Measurements from ENCODE around the gene PPP1R13L.

The PPP1R13L gene

DNA sequence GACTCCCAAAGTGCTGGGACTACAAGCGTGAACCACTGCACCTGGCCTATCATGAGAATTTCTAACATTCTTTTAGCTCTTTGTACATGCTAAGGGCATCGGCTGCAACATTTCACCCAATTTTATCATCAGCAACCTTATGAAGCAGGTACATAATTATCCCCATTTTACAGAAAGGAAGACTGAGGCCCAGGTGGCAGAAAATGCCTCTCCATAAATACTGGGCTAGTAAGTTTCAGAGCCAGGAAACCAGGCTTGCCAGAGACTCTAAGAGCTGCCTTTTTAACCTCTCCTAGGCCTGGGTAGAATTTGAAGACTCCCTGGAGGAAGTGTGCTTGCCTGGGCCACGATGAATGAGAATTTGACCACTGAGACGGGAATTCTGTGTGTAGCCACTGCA, 36.7 kb downstream of the PPP1R13L start:
- DNase-seq (ENCODE audit: low read depth in 3 of 3), result no peak

- DNase-seq (ENCODE audit: low read depth in 3 of 3), result no peak
Measured at GRCh38 chr19:45364696-45365095, 40.2 kb downstream of the PPP1R13L start.

- DNase-seq (ENCODE audit: low read depth in 3 of 3), result no peak
Measured at GRCh38 chr19:45363861-45364459, 40.9 kb downstream of the PPP1R13L start.

- DNase-seq (ENCODE audit: low read depth in 3 of 3), result no peak
Measured at GRCh38 chr19:45362291-45362690, 42.6 kb downstream of the PPP1R13L start.

- no peak for DNase-seq (ENCODE audit: low read depth in 3 of 3)
Measured at GRCh38 chr19:45361608-45362007, 43.3 kb downstream of the PPP1R13L start.

- no peak for DNase-seq (ENCODE audit: low read depth in 3 of 3)
Measured at GRCh38 chr19:45358213-45358792, 46.6 kb downstream of the PPP1R13L start.

DNA sequence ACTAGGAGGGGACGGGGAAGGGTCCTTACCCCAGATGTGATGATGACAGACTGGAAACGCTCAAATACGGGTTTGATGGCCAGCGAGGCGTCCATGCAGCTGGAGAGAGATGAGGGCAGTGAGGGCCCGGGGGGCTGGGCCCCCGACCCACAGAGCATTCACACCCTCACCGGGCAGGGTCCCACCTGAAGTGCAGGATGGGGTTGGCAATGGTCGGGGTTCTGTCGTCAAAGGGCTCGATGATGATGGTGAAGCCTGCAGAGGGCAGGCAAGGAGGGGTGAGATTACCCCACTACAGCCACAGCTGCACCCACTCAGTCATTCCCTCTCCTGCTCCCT, 47.5 kb downstream of the PPP1R13L start:
- no peak for DNase-seq (ENCODE audit: low read depth in 3 of 3)

GRCh38 chr19:45356760-45357444, 48.0 kb downstream of the PPP1R13L start:
- DNase-seq (ENCODE audit: low read depth in 3 of 3), result no peak

GRCh38 chr19:45355910-45356309, 49.0 kb downstream of the PPP1R13L start:
- no peak for DNase-seq (ENCODE audit: low read depth in 3 of 3)

DNA sequence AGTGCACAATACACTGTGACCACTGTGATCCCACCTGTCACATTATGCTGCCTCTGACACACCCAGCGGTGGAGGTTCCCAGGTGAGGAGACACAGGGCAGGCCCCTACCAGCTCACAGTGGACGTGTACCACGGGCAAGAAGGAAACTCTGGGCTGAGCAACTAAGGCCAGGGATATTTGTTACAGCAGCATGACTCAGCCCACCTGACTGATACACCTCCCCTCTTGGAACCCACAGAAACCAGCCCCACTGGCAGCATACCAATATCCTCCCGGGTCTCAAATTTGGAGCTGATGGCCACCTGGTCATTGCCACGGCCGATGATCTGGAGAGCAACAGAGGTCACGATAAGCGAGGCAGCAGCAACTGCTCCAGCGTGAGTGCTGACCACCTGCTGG, 49.5 kb downstream of the PPP1R13L start:
- no peak for DNase-seq (ENCODE audit: low read depth in 3 of 3)

- no peak for DNase-seq (ENCODE audit: low read depth in 3 of 3)
Measured at GRCh38 chr19:45354241-45354842, 50.5 kb downstream of the PPP1R13L start.

- no peak for DNase-seq (ENCODE audit: low read depth in 3 of 3)
Measured at GRCh38 chr19:45352914-45353796, 51.7 kb downstream of the PPP1R13L start.

- no peak for DNase-seq (ENCODE audit: low read depth in 3 of 3)
Measured at GRCh38 chr19:45352471-45352870, 52.4 kb downstream of the PPP1R13L start.

DNA sequence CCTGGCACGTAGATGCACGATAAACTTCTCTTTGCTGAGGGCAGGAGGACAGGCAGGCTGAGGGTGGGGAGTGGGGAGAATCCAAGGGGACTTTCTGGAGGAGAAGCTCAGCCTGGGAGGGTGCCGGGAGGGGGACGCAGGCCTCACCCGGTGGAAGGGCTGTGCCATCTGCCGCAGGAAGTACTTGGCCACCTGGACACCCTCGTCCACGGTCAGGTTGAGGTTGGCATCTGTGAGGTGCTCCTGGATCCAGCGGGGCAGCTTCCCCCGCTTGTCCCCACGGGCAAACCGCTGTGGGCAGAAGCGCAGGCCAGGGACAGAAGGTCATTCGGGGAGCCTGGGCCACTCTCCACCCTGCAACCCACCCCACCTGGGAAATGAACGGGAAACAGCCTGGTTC, 52.8 kb downstream of the PPP1R13L start:
- no peak for DNase-seq (ENCODE audit: low read depth in 3 of 3)

DNA sequence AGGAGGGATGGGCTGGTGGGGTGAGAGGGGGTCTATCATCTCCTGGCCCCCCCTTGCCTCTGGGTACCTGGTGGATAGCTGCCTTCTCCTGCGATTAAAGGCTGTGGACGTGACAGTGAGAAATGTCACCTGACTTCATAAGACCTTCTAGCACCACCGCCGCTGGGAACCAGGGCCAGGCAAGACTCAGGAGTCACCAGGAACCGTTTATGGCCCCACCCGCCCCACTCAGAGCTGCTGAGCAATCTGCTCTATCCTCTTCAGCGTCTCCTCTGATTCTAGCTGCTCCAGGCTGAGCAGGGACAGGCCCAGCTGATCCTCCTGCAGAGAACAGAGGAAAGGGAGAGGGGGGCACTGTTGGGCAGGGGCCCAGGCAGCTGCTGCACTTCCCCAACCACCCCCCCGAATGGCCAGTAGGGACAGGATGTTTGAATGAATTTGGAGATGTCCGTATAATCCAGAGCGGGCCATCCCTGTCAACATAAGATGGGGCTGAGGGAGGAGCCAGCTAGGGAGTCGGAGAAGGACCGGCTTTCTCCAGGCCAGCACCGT, 53.4 kb downstream of the PPP1R13L start:
- DNase-seq (ENCODE audit: low read depth in 3 of 3), result no peak

DNA sequence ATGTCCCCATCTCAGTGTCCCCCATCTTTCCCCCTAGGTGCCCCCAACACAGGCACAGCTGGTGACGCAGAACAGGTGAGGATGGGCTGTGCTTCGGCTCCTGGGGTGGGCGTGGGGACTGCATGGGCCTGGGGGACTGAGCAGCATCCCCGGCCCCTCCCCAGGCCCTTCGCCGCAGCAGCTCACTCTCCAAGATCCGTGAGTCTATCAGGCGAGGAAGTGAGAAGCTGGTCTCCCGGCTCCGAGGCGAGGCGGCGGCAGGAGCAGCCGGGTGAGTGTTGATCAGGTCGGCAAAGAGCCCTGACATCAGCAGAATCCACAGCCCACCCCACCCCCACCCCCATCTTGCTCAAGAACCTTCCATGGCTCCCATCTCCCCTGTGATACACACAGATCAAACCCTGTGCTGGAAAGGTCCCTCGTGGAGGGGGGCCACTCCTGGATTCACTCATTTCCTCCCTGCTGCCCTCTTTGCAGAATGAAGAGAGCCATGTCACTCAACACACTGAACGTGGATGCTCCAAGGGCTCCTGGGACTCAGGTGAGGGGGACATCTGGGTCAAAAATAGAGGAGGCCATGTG, 54.3 kb downstream of the PPP1R13L start:
- DNase-seq (ENCODE audit: low read depth in 3 of 3), result no peak

GRCh38 chr19:45349430-45349941, 55.4 kb downstream of the PPP1R13L start:
- DNase-seq (ENCODE audit: low read depth in 3 of 3), result no peak

- no peak for DNase-seq (ENCODE audit: low read depth in 3 of 3)
Measured at GRCh38 chr19:45349126-45349415, 55.8 kb downstream of the PPP1R13L start.

GRCh38 chr19:45348367-45349125, 56.3 kb downstream of the PPP1R13L start:
- no peak for DNase-seq (ENCODE audit: low read depth in 3 of 3)

- no peak for DNase-seq (ENCODE audit: low read depth in 3 of 3)
Measured at GRCh38 chr19:45347570-45348366, 57.1 kb downstream of the PPP1R13L start.

Measured in stimulated activated CD4-positive, alpha-beta T cell treated with anti-CD3 and anti-CD28 coated beads, TNF-alpha, amount 100 ng/mL, for 24 hours (primary cell).